AG09309 (cell line): Measurements from ENCODE around the gene FAM163A.
A peak's percentile ranks its signal among the peaks of the same experiment; 100 is the strongest.

ENCODE experiments used
- DNase-seq: peaks from one replicate; pipeline ENCODE4 v3.0.0-alpha.2; 2010; ENCODE audit warnings: low read depth
- H3K4me3 ChIP-seq: 2 replicates; pipeline ENCODE4 v1.5.1; 2011; ENCODE audit warnings: mild to moderate bottlenecking, low read depth, low read length, moderate library complexity; ENCODE audit not compliant: control insufficient read depth
- TF ChIP-seq, protein P1 (sequence below): IDR thresholded peaks from 2 replicates; pipeline ENCODE4 v1.5.1; 2011; ENCODE audit warnings: mild to moderate bottlenecking, low read depth, low read length, inconsistent platforms; ENCODE audit not compliant: insufficient read depth, control insufficient read depth; ENCODE audit errors: missing control alignments

Gene FAM163A

DNA sequence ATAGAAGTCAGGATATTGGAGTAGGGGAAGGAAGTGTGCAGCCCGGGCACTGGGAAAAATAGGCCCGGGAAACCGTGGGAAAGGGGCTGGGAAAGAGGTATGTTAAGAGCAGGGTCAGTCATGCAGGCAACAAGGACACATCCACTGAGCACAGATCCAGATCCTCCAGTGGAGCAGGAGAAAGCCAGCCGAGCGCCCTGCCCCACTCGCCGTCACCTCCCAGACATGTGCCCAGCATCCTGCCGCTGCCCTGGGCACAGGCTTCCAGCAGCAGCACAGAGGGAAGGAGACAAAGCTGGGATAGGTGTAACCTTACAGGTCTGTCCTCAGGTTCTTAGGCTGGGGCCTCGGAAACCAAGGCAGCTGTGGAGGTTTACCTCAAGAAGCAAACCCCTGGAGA lies 64.2 kb downstream of the FAM163A start:
- TF ChIP-seq, protein P1, sequence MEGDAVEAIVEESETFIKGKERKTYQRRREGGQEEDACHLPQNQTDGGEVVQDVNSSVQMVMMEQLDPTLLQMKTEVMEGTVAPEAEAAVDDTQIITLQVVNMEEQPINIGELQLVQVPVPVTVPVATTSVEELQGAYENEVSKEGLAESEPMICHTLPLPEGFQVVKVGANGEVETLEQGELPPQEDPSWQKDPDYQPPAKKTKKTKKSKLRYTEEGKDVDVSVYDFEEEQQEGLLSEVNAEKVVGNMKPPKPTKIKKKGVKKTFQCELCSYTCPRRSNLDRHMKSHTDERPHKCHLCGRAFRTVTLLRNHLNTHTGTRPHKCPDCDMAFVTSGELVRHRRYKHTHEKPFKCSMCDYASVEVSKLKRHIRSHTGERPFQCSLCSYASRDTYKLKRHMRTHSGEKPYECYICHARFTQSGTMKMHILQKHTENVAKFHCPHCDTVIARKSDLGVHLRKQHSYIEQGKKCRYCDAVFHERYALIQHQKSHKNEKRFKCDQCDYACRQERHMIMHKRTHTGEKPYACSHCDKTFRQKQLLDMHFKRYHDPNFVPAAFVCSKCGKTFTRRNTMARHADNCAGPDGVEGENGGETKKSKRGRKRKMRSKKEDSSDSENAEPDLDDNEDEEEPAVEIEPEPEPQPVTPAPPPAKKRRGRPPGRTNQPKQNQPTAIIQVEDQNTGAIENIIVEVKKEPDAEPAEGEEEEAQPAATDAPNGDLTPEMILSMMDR: no peak
- DNase-seq: no peak
- no peak overlapping the region for H3K4me3 ChIP-seq

DNA sequence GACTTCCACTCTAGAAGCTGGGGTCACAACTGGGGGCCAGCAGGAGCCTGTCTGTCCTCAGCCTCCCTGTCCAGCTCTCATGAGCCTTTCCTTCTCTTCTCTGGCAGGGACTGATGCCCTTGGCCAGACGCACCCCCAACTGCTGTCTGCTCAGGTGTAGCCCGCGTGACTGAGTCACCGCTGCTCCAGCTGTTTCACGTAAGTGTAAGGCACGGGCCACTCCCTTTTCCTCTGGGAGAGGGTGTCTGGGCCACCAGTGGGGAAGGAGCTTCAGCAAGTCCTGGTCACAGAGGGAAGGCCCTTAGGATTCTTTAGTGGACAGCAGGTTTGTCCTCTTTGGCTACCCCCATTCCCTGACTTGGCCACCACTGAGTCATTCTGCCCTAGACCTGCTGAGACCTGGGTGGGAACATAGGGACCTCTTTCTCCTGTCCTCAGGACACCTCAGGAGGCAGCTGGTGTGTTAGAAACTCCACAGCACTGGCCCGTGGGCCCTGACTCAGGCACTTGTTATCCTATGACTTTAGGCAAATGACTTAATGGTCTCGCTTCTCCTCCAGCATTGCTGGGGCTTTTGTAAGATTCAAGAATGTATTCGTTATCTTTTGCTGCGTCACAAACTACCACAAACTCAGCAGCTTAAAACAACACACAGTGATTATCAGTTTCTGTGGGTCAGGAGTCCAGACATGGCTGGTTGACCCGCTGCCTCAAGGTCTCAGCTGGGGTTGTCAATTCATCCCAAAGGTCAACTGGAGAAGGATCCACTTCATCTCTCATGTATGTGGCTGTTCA lies 64.8 kb downstream of the FAM163A start:
- TF ChIP-seq, protein P1: no peak
- DNase-seq: peak; percentile 61
- H3K4me3 ChIP-seq: no peak overlapping the region

DNA sequence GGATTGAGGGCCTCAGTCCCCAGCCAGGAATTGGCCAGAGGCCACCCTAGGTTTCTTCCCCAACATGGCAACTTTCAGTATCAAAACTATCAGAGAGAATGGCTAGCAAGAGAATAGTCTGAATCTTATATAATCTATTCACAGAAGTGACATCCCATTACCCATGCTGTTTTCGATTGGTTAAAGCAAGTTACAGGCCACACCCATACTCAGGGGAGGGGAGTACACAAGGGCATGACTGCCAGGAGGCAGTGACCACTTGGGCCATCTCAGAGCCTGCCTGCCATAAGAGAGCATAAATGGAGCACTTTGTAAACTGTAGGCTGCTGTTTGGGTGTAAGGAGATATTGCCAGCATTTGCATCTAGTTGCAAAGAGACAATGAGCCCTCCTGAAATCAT lies 65.4 kb downstream of the FAM163A start:
- no peak for DNase-seq
- TF ChIP-seq, protein P1: no peak
- no peak overlapping the region for H3K4me3 ChIP-seq

DNA sequence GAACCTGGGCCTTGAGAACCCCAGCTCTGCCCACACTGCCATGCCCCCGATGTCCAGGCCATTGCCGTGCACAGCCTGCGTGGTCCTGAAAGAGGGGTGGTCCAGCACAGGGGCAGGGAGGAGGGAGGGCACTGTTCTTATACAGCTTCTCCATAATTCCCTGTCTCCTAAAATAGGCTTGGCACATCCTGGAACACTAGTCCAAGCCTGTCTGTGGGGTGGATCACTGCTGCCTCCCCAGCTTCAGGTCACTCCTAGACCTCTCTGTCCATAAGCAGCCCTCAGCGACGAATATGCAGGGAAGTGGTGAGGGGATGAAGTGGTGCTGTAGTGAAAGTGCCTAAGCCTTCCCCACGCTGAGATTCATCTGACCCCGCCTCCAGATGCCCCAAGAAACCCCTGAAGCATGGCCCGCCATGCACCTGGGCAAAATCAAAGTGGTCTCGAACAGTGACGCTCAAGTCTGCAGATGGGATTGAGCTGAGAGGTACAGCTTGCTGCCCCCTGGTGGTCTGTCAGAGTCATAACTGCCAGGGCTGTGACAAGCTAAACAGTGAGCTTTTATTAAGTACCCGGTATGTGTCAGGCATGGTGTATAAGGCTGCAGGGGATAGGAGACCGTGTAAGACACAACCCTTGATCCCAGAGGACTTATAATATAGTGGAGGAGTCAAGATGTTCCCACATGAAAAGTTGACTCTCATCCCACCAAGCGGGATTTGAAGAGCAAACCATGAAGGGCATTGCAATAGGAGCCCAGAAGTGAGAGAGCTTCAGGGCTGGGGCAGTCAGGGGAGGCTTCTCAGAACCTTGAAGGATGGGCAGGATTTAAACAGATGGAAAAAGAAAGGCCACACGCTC lies 66.6 kb downstream of the FAM163A start:
- no peak for DNase-seq
- H3K4me3 ChIP-seq: no peak overlapping the region
- TF ChIP-seq, protein P1: peak; percentile 91

DNA sequence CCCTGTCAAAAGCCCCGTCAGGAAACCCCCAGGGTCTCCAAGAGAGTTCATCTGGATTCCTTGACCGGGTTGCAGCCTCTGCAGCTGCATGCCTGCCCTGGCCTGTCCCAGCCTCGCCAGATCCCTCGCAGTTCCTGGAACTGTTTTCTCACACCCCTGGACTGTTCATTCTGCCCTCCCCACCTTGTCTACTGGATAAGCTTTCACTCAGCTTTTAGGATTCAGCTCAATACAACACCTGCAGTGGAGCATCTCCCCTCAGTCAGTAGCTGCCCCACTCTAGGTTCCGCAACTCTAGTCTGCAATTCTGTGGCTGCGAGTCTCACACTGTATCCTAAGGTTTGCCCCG lies 67.2 kb downstream of the FAM163A start:
- H3K4me3 ChIP-seq: no peak overlapping the region
- TF ChIP-seq, protein P1: no peak
- no peak for DNase-seq

DNA sequence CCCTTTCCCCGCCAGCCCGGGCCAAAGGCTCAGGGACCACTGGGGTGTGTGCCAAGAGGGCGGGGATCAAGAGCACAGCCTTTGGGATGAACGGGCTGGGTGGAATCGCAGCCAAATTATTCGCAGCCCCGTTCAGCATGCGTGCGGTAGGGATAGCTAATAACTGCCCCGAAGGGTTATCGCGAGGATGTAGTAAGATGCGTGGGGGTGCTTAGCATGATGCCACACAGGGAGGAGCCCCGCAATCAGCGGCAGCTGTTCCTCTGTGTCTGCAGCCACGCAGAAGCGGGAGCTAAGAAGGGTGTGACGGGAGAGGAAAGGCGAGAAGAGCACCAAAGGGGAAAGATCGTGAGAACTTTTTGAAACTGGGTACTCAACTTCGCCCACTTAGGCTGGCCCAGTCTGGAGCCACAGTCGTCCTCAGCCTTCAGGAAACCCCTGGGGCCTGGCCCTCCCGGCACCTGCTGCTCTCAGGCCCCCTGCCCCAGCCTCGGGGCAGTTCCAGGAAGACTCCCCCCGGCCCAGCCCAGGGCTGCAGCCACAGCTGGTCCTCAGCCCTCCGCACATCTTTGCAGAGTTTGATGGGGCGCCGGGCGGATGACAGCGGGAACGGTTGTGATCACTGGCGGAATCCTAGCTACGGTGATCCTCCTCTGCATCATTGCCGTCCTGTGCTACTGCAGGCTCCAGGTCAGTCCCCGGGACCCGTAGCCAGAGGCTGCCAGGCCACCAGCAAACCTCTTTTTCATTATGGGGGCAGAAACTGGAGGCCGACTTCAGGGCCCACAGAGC lies 69.6 kb downstream of the FAM163A start:
- DNase-seq: no peak
- H3K4me3 ChIP-seq: no peak overlapping the region
- TF ChIP-seq, protein P1: no peak
